Neural cell (in vitro differentiated cells): ENCODE data around the gene ENO2. TPM values are rescaled to one million over a fixed set of nuclear protein-coding genes. Genes with fewer than 3 reads are reported as not detected.

Experiments
- H2AFZ ChIP-seq: fragments of 200-600, 300-800 bp; sonication (generic), shearing (Covaris generic); 2 replicates; pipeline ENCODE4 v1.6.0; 2014; ENCODE audit warnings: low read depth, mild to moderate bottlenecking, antibody characterized with exemption, low read length, moderate library complexity
- H3F3A ChIP-seq: fragments of 200-600 bp; shearing (Covaris generic); 2 replicates; pipeline ENCODE4 v1.6.1; 2016; ENCODE audit warnings: mild to moderate bottlenecking, moderate library complexity, mixed read lengths, antibody characterized with exemption, low read length; ENCODE audit not compliant: insufficient read depth, poor library complexity, severe bottlenecking
- H3K27ac ChIP-seq: fragments of 200-600, 300-800 bp; sonication (generic), shearing (Covaris generic); 2 replicates; pipeline ENCODE4 v1.5.1; 2014; ENCODE audit warnings: mild to moderate bottlenecking, low read length, moderate library complexity
- H3K27me3 ChIP-seq: fragments of 300-800, 200-600 bp; sonication (generic), shearing (Covaris generic); 2 replicates; pipeline ENCODE4 v1.6.0; 2014; ENCODE audit warnings: mild to moderate bottlenecking, low read depth, low read length, moderate library complexity; ENCODE audit not compliant: insufficient read depth
- H3K36me3 ChIP-seq: fragments of 300-800, 200-600 bp; sonication (generic), shearing (Covaris generic); 2 replicates; pipeline ENCODE4 v1.5.1; 2014; ENCODE audit warnings: mild to moderate bottlenecking, antibody characterized with exemption, low read length, moderate library complexity; ENCODE audit not compliant: insufficient read depth
- H3K4me2 ChIP-seq: fragments of 300-800, 200-600 bp; sonication (generic), shearing (Covaris generic); 2 replicates; pipeline ENCODE4 v1.6.0; 2014; ENCODE audit warnings: mild to moderate bottlenecking, low read length
- H3K4me3 ChIP-seq: fragments of 300-800, 200-600 bp; sonication (generic), shearing (Covaris generic); 2 replicates; pipeline ENCODE4 v1.5.1; 2014; ENCODE audit warnings: mild to moderate bottlenecking, low read length, moderate library complexity
- H3K79me2 ChIP-seq: fragments of 200-600 bp; shearing (Covaris generic); replicated peaks from 2 replicates; pipeline ENCODE4 v1.6.0; 2014; ENCODE audit warnings: mild to moderate bottlenecking, low read length, moderate library complexity; ENCODE audit not compliant: insufficient read depth
- H3K9ac ChIP-seq: fragments of 300-800, 200-600 bp; sonication (generic), shearing (Covaris generic); 2 replicates; pipeline ENCODE4 v1.6.1; 2016; ENCODE audit warnings: mild to moderate bottlenecking, low read length, mixed read lengths
- H3K9me2 ChIP-seq: fragments of 200-600 bp; shearing (Covaris generic); 2 replicates; pipeline ENCODE4 v1.6.1; 2016; ENCODE audit warnings: mild to moderate bottlenecking, low read length, mixed read lengths; ENCODE audit not compliant: insufficient read depth
- H3K9me3 ChIP-seq: fragments of 200-600, 300-800 bp; sonication (generic), shearing (Covaris generic); 2 replicates; pipeline ENCODE4 v1.6.1; 2016; ENCODE audit warnings: mild to moderate bottlenecking, mixed run types, low read length, moderate library complexity, mixed read lengths
- H4K20me1 ChIP-seq: fragments of 200-600 bp; shearing (Covaris generic); 2 replicates; pipeline ENCODE4 v1.6.1; 2016; ENCODE audit warnings: mild to moderate bottlenecking, mixed run types; ENCODE audit not compliant: insufficient read depth
- EP300 ChIP-seq: fragments of 450-650 bp; conservative IDR thresholded peaks from 2 replicates; pipeline ENCODE4 v1.6.1; 2014; ENCODE audit warnings: antibody characterized with exemption, mild to moderate bottlenecking, moderate library complexity; ENCODE audit not compliant: poor library complexity, severe bottlenecking
- EZH2 ChIP-seq: fragments of 200-600, 300-800 bp; shearing (Covaris generic), sonication (generic); IDR thresholded peaks from 2 replicates; pipeline ENCODE4 v1.6.1; 2014; ENCODE audit warnings: antibody characterized with exemption, low read length, borderline replicate concordance, mild to moderate bottlenecking; ENCODE audit not compliant: insufficient read depth, poor library complexity, severe bottlenecking
- MXI1 ChIP-seq: fragments of 450-650 bp; conservative IDR thresholded peaks from 2 replicates; pipeline ENCODE4 v1.6.1; 2014; ENCODE audit warnings: antibody characterized with exemption, mild to moderate bottlenecking; ENCODE audit not compliant: poor library complexity, severe bottlenecking
- POLR2AphosphoS5 ChIP-seq: IDR thresholded peaks from 2 replicates; pipeline ENCODE4 v1.6.1; 2012
- RAD21 ChIP-seq: fragments of 450-650 bp; conservative IDR thresholded peaks from 2 replicates; pipeline ENCODE4 v1.6.1; 2014; ENCODE audit warnings: antibody characterized with exemption, mild to moderate bottlenecking, moderate library complexity
- SMC3 ChIP-seq: fragments of 450-650 bp; conservative IDR thresholded peaks from 2 replicates; pipeline ENCODE4 v1.6.1; 2014; ENCODE audit warnings: antibody characterized with exemption, mild to moderate bottlenecking, moderate library complexity; ENCODE audit not compliant: poor library complexity
- TAF1 ChIP-seq: IDR thresholded peaks from 2 replicates; pipeline ENCODE4 v1.6.1; 2012; ENCODE audit warnings: low read depth
- polyA plus RNA-seq: library from polyadenylated mRNA; depleted of rRNA; stranded (reverse); fragments of >200 nt; gene quantifications from 2 replicates; pipeline ENCODE4 v1.2.3, GENCODE V29; 2014
- TF ChIP-seq, protein P1 (sequence below): fragments of 450-650 bp; IDR thresholded peaks from 2 replicates; pipeline ENCODE4 v1.5.1; 2014; ENCODE audit warnings: antibody characterized with exemption, mild to moderate bottlenecking, moderate library complexity; ENCODE audit not compliant: poor library complexity, severe bottlenecking
- TF ChIP-seq, protein P2 (sequence below): IDR thresholded peaks from 2 replicates; pipeline ENCODE4 v1.6.1; 2012; ENCODE audit warnings: borderline replicate concordance

Gene ENO2
- polyA plus RNA-seq, 1 donor from 2014 or later = 193 TPM

DNA sequence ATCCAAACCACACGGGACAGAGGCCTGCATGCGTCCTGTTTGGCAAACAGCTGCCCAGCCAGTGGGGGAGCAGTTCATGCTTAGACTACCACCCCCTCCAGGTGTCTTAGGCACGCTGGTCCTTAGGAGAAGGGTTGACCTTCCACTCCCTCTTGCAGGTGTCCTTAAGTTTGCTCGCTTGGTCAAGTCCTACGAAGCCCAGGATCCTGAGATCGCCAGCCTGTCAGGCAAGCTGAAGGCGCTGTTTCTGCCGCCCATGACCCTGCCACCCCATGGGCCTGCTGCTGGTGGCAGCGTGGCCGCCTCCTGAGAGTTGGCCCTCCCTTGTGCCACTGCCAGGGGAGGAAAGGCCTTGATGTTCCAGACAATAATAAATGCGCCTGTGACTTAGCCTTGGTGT lies 31.2 kb downstream of the ENO2 start:
- Histone ChIP-seq H3K9me3 (no peaks in the 10 kb centered on the region), H3K4me3 (peak overlapping the region; percentile 83), H3K9ac (peak overlapping the region; percentile 92)

DNA sequence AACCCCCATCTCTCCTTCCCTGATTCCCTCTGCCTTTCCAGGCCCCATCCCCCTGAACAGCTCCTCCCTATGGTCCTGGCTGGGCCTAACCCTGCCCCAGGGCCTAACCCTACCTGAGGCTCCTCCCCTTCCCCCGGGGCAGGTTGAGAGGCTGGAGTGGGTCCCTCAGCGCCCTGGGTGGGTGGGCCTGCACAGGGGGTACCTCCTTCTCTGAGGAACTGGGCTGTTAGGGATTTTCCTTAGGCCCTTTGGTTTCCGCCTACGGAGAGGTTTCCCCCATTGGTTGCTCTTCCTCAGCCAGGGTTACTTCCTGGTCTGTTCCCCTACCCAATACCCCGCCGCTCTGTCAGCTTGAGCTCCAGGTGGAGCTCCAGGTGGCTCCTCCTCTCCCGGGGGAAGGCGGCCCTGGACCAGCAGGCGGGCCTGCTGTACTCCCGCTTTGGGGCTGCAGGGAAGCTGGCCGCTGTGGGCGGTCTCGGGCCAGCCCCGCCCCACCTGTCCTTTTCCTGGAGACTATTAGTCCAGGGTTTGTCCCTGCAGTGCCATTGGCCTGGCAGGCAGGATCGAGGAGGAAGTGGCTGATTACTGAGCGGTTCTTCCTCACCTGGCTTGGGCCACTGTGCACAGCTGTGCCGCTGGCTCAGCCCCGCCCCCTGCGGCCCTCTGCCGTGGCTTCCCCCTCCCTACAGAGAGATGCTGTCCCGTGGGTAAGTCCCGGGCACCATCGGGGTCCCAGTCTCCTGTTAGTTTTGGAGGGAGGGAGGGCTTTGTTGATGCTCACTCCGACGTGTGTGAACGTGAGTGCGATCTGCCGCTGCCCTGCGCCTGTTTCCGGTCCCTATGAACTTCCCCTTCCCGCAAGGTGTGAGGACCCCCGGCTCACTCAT lies 31.9 kb downstream of the ENO2 start:
- no peak overlapping the region for H3K27ac ChIP-seq
- H3K9me3 ChIP-seq = no peaks in the 10 kb centered on the region

More for the DNA sequence above, 31.2 kb downstream of the ENO2 start:
- Histone ChIP-seq H2AFZ (no peak overlapping the region), H3K4me2 (no peak overlapping the region), H3K9me2 (no peaks in the 10 kb centered on the region), H3K27ac (no peak overlapping the region), H4K20me1 (no peaks in the 10 kb centered on the region), H3K36me3 (no peaks in the 10 kb centered on the region), H3F3A (peaks cover 4% of the 10 kb centered on the region), H3K79me2 (no peaks in the 10 kb centered on the region), H3K27me3 (no peaks in the 10 kb centered on the region)
- no peak for TF ChIP-seq MXI1
- TF ChIP-seq, protein P1, sequence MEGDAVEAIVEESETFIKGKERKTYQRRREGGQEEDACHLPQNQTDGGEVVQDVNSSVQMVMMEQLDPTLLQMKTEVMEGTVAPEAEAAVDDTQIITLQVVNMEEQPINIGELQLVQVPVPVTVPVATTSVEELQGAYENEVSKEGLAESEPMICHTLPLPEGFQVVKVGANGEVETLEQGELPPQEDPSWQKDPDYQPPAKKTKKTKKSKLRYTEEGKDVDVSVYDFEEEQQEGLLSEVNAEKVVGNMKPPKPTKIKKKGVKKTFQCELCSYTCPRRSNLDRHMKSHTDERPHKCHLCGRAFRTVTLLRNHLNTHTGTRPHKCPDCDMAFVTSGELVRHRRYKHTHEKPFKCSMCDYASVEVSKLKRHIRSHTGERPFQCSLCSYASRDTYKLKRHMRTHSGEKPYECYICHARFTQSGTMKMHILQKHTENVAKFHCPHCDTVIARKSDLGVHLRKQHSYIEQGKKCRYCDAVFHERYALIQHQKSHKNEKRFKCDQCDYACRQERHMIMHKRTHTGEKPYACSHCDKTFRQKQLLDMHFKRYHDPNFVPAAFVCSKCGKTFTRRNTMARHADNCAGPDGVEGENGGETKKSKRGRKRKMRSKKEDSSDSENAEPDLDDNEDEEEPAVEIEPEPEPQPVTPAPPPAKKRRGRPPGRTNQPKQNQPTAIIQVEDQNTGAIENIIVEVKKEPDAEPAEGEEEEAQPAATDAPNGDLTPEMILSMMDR = no peak
- TF ChIP-seq POLR2AphosphoS5 = no peak
- no peak for TF ChIP-seq SMC3
- TF ChIP-seq TAF1 = no peak
- no peak for TF ChIP-seq EZH2
- TF ChIP-seq RAD21 = no peak
- TF ChIP-seq EP300 = no peak
- TF ChIP-seq, protein P2, sequence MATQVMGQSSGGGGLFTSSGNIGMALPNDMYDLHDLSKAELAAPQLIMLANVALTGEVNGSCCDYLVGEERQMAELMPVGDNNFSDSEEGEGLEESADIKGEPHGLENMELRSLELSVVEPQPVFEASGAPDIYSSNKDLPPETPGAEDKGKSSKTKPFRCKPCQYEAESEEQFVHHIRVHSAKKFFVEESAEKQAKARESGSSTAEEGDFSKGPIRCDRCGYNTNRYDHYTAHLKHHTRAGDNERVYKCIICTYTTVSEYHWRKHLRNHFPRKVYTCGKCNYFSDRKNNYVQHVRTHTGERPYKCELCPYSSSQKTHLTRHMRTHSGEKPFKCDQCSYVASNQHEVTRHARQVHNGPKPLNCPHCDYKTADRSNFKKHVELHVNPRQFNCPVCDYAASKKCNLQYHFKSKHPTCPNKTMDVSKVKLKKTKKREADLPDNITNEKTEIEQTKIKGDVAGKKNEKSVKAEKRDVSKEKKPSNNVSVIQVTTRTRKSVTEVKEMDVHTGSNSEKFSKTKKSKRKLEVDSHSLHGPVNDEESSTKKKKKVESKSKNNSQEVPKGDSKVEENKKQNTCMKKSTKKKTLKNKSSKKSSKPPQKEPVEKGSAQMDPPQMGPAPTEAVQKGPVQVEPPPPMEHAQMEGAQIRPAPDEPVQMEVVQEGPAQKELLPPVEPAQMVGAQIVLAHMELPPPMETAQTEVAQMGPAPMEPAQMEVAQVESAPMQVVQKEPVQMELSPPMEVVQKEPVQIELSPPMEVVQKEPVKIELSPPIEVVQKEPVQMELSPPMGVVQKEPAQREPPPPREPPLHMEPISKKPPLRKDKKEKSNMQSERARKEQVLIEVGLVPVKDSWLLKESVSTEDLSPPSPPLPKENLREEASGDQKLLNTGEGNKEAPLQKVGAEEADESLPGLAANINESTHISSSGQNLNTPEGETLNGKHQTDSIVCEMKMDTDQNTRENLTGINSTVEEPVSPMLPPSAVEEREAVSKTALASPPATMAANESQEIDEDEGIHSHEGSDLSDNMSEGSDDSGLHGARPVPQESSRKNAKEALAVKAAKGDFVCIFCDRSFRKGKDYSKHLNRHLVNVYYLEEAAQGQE = no peak

More for the DNA sequence above, 31.9 kb downstream of the ENO2 start:
- Histone ChIP-seq H2AFZ (no peak overlapping the region), H3F3A (peaks cover 4% of the 10 kb centered on the region), H3K27me3 (no peaks in the 10 kb centered on the region), H3K4me3 (peak overlapping the region; percentile 83), H4K20me1 (no peaks in the 10 kb centered on the region), H3K4me2 (no peak overlapping the region), H3K79me2 (no peaks in the 10 kb centered on the region), H3K9ac (peak overlapping the region; percentile 92), H3K36me3 (no peaks in the 10 kb centered on the region), H3K9me2 (no peaks in the 10 kb centered on the region)
- TF ChIP-seq MXI1 (no peak), POLR2AphosphoS5 (no peak)
- TF ChIP-seq, protein P1 = no peak
